HL-60 (cell line): ENCODE results near the gene CDK15.

ENCODE experiments used
- DNase-seq, 2 experiments: peaks; one replicate each; pipeline ENCODE4 v3.0.0-alpha.2; 2010 to 2020; ENCODE audit warnings: low read depth in 1 of 2, low spot score in 1 of 2
- H3K27ac ChIP-seq: fragments of 250-450 bp; sonication (Bioruptor Pico); replicated peaks from 2 replicates; pipeline ENCODE4 v1.5.1; 2020; ENCODE audit warnings: mild to moderate bottlenecking, moderate library complexity
- H3K27me3 ChIP-seq: fragments of 250-450 bp; sonication (Bioruptor Pico); 2 replicates; pipeline ENCODE4 v1.5.1; 2021; ENCODE audit warnings: mild to moderate bottlenecking, moderate library complexity; ENCODE audit not compliant: insufficient read depth, poor library complexity, severe bottlenecking
- H3K4me3 ChIP-seq: replicated peaks from 2 replicates; pipeline ENCODE4 v1.5.1; 2011; ENCODE audit warnings: mild to moderate bottlenecking, control low read depth, low read length; ENCODE audit not compliant: insufficient read depth
- GABPA ChIP-seq: IDR thresholded peaks from 2 replicates; pipeline ENCODE4 v1.6.1; 2012; ENCODE audit warnings: low read depth
- POLR2AphosphoS5 ChIP-seq: IDR thresholded peaks from 2 replicates; pipeline ENCODE4 v1.6.1; 2012; ENCODE audit warnings: low read depth
- SPI1 ChIP-seq: IDR thresholded peaks from 2 replicates; pipeline ENCODE4 v1.6.1; 2012; ENCODE audit warnings: low read depth, mild to moderate bottlenecking, borderline replicate concordance
- TF ChIP-seq, protein P1 (sequence below): IDR thresholded peaks from 2 replicates; pipeline ENCODE4 v1.6.1; 2012; ENCODE audit warnings: low read depth; ENCODE audit not compliant: insufficient replicate concordance
- TF ChIP-seq, protein P2 (sequence below): IDR thresholded peaks from one replicate; pipeline ENCODE4 v1.5.1; 2011; ENCODE audit warnings: low read length, control low read depth, inconsistent platforms; ENCODE audit not compliant: insufficient read depth

CDK15 gene

DNA sequence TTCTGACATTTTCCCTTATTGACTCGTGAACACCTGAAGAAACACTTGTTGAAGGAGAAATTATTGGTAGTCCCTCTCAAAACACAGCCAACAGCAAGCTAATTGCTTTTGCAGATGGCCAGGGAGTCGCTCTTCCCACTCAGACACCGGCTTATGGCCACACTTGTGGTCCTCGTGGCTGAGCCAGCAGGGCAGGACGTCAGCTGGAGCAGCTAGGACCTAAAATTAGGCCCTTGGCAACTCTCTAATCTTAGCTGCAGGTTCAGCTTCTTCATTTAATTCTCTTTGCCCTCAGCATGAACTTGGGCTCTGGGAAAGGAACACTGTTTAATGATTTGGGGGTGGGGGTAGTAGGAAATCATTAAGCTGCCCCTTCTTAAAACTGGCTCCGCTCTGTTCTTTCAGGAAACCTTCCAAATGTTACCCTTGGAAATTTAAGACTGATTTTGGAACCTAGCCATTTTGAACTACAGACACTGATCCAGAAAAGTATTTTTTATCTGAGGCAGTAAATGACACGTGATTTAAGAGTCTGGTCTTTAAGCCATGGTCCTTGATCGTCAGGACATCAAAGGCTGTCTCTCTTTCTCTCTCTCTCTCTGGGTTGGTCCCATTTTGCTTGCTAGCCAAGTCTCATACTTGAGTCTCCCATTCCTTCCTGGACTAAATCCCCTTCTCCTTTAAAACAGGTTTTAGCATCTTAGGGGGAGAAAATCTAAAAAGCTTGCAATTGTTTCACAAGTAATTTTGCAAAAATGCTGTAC, 77.5 kb downstream of the CDK15 start:
- DNase-seq, result peak in 1 of 2 experiments; percentile 13
- Histone ChIP-seq H3K4me3 (no peak overlapping the region), H3K27ac (no peak overlapping the region), H3K27me3 (no peaks in the 10 kb centered on the region)
- TF ChIP-seq, protein P1, sequence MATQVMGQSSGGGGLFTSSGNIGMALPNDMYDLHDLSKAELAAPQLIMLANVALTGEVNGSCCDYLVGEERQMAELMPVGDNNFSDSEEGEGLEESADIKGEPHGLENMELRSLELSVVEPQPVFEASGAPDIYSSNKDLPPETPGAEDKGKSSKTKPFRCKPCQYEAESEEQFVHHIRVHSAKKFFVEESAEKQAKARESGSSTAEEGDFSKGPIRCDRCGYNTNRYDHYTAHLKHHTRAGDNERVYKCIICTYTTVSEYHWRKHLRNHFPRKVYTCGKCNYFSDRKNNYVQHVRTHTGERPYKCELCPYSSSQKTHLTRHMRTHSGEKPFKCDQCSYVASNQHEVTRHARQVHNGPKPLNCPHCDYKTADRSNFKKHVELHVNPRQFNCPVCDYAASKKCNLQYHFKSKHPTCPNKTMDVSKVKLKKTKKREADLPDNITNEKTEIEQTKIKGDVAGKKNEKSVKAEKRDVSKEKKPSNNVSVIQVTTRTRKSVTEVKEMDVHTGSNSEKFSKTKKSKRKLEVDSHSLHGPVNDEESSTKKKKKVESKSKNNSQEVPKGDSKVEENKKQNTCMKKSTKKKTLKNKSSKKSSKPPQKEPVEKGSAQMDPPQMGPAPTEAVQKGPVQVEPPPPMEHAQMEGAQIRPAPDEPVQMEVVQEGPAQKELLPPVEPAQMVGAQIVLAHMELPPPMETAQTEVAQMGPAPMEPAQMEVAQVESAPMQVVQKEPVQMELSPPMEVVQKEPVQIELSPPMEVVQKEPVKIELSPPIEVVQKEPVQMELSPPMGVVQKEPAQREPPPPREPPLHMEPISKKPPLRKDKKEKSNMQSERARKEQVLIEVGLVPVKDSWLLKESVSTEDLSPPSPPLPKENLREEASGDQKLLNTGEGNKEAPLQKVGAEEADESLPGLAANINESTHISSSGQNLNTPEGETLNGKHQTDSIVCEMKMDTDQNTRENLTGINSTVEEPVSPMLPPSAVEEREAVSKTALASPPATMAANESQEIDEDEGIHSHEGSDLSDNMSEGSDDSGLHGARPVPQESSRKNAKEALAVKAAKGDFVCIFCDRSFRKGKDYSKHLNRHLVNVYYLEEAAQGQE, result no peak
- TF ChIP-seq POLR2AphosphoS5 (no peak), SPI1 (no peak), GABPA (no peak)
- TF ChIP-seq, protein P2, sequence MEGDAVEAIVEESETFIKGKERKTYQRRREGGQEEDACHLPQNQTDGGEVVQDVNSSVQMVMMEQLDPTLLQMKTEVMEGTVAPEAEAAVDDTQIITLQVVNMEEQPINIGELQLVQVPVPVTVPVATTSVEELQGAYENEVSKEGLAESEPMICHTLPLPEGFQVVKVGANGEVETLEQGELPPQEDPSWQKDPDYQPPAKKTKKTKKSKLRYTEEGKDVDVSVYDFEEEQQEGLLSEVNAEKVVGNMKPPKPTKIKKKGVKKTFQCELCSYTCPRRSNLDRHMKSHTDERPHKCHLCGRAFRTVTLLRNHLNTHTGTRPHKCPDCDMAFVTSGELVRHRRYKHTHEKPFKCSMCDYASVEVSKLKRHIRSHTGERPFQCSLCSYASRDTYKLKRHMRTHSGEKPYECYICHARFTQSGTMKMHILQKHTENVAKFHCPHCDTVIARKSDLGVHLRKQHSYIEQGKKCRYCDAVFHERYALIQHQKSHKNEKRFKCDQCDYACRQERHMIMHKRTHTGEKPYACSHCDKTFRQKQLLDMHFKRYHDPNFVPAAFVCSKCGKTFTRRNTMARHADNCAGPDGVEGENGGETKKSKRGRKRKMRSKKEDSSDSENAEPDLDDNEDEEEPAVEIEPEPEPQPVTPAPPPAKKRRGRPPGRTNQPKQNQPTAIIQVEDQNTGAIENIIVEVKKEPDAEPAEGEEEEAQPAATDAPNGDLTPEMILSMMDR, result no peak

DNA sequence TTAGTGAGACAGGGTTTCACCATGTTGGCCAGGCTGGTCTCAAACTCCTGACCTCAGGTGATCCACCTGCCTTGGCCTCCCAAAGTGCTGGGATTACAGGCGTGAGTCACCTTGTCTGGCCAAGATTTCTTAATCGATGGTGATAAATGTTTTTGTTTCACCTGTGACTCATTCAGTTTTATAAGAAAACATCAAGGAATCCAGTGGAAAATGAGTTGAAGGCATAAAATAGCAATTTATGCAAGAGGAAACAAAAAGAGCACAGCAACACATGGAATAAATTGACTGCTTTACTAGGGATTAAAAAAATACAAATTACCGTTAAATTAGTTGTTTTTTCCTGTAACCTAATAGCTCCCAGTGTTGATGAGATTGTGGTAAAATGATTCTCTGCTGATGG, 80.2 kb downstream of the CDK15 start:
- H3K27me3 ChIP-seq, result no peaks in the 10 kb centered on the region
- DNase-seq, result no peak
- TF ChIP-seq, protein P2, result no peak
- TF ChIP-seq GABPA, result no peak
- TF ChIP-seq SPI1, result no peak
- TF ChIP-seq POLR2AphosphoS5, result no peak
- TF ChIP-seq, protein P1, result no peak

DNA sequence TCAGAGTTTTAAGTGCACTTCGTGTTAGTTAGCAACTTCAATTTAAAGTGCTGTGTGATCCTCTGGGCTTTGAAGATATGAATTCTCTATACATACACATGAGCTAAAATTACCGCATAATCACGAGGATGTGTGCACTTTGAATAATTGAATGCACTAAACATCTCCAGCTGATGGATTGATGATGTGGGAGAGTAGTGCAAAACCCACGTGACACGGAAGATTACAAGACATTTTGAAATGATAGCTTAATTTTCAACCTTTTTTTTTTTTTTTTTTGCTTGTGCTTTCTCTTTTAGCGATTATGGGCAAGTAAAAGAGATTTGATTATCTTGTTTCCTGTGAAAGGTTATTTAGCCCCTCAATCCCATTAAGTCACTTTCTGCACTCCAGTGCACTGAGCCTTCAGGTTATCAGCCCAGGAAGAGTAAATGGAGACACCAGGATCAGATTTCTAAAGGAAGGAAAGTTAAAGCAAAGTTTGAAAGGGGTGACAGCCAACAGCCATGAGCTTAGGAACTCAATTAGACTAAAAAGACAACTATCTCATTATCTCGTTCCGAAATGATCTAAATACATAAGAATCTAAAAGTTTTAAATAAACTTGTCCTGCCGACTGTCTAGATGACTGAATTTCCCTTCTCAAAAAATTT, 81.6 kb downstream of the CDK15 start:
- no peak overlapping the region for H3K4me3 ChIP-seq

More for the DNA sequence above, 80.2 kb downstream of the CDK15 start:
- no peak overlapping the region for H3K4me3 ChIP-seq
- H3K27ac ChIP-seq, result no peak overlapping the region

More for the DNA sequence above, 81.6 kb downstream of the CDK15 start:
- Histone ChIP-seq H3K27me3 (no peaks in the 10 kb centered on the region), H3K27ac (no peak overlapping the region)
- DNase-seq, result no peak
- TF ChIP-seq POLR2AphosphoS5, result no peak
- no peak for TF ChIP-seq GABPA
- TF ChIP-seq, protein P2, result no peak
- no peak for TF ChIP-seq SPI1
- TF ChIP-seq, protein P1, result no peak
